ENCODE results near the gene TMEM131.
"Not testable (repeated sequence)": the region's sequence is repeated elsewhere in the genome, so short reads cannot be mapped to it uniquely, and the experiment has no call there.

TMEM131 gene, protein sequence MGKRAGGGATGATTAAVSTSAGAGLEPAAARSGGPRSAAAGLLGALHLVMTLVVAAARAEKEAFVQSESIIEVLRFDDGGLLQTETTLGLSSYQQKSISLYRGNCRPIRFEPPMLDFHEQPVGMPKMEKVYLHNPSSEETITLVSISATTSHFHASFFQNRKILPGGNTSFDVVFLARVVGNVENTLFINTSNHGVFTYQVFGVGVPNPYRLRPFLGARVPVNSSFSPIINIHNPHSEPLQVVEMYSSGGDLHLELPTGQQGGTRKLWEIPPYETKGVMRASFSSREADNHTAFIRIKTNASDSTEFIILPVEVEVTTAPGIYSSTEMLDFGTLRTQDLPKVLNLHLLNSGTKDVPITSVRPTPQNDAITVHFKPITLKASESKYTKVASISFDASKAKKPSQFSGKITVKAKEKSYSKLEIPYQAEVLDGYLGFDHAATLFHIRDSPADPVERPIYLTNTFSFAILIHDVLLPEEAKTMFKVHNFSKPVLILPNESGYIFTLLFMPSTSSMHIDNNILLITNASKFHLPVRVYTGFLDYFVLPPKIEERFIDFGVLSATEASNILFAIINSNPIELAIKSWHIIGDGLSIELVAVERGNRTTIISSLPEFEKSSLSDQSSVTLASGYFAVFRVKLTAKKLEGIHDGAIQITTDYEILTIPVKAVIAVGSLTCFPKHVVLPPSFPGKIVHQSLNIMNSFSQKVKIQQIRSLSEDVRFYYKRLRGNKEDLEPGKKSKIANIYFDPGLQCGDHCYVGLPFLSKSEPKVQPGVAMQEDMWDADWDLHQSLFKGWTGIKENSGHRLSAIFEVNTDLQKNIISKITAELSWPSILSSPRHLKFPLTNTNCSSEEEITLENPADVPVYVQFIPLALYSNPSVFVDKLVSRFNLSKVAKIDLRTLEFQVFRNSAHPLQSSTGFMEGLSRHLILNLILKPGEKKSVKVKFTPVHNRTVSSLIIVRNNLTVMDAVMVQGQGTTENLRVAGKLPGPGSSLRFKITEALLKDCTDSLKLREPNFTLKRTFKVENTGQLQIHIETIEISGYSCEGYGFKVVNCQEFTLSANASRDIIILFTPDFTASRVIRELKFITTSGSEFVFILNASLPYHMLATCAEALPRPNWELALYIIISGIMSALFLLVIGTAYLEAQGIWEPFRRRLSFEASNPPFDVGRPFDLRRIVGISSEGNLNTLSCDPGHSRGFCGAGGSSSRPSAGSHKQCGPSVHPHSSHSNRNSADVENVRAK (N-terminal part only)

GRCh38 chr2:97995734-97996624, at the start of gene TMEM131:
TMEM131 (minus strand) TSS chr2:97995948; CDS start chr2:97995662, 286 bp downstream.
- DNase-seq, result peak; percentile 65

- DNase-seq, result not testable (repeated sequence)
These were observed 49.0 kb upstream of the TMEM131 start for GRCh38 chr2:98044730-98045129.

DNA sequence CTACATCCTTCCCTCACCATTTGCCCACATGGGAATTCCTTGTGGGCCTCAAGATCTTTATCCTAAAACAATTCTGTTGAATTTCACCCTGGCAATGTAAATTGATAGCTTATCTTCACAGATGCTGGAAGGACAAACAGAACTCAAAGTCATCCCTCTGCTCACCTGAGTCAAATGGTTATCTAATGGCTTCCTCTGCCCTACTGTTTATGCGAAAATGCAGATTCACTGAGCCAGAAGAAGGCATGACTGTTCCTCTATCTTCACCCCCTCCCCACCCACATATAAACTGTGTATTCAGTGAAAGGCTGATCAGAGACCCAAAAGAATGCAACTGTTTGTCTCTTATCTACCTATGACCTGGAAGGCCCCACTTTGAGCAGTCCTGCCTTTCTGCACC, 47.4 kb upstream of the TMEM131 start:
- DNase-seq, result no peak

- DNase-seq, result no peak
These were observed 44.7 kb upstream of the TMEM131 start for GRCh38 chr2:98040331-98040939.

DNA sequence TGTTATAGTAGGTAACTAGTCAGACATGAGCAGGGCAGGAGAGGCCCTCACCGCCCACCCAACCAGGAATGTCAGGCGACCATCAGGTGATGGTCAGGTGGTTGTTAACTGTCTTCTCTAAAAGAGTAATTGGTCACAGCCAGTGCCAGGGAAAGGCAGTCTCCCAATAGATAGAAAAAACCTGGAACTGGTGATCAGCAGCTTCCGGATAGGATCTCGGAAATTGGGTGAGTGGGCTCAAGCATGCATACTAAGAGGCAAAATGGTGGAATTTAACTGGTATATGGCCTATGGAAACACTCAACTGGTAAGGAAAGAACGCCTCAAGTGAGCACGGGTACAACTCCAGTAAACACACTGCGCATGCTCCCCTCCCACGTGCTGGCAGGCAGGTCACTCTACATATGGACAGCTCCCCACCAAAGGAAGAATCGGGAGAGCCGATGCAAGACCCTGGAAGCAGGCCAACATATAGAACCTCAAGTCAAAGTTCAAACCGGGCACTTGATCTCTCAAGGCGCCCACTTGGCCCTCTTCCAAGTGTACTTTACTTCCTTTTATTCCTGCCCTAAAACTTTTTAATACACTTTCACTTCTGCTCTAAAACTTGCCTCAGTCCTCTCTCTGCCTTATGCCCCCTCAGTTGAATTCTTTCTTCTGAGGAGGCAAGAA, 43.5 kb upstream of the TMEM131 start:
- DNase-seq, result no peak

- DNase-seq, result no peak
These were observed 42.1 kb upstream of the TMEM131 start for GRCh38 chr2:98037666-98038336.

DNA sequence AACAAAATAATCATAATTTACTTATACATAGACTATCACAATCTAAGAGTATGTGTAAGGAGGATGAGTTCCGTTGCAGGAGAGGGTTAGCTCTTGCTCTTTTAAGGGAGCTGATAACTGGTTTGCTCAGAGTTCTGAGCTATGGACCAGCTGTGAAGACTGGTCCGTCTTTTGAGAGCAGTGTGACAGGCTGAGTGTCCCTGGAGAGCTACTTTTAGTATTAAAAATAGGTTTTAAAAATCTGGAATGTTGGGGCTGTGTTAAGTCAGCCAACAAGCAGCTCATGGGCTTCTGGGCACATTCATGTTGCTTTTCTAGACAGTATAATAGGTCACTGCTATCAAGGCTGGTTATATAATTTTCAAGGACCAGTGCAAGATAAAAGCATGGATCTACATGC, 41.5 kb upstream of the TMEM131 start:
- DNase-seq, result no peak

- DNase-seq, result no peak
These were observed 40.7 kb upstream of the TMEM131 start for GRCh38 chr2:98036349-98037000.

GRCh38 chr2:98034745-98035144, 39.0 kb upstream of the TMEM131 start:
- DNase-seq, result no peak

GRCh38 chr2:98032086-98032485, 36.3 kb upstream of the TMEM131 start:
- DNase-seq, result no peak

GRCh38 chr2:98029718-98030222, 34.0 kb upstream of the TMEM131 start:
- no peak for DNase-seq

- no peak for DNase-seq
These were observed 33.4 kb upstream of the TMEM131 start for GRCh38 chr2:98028931-98029717.

DNA sequence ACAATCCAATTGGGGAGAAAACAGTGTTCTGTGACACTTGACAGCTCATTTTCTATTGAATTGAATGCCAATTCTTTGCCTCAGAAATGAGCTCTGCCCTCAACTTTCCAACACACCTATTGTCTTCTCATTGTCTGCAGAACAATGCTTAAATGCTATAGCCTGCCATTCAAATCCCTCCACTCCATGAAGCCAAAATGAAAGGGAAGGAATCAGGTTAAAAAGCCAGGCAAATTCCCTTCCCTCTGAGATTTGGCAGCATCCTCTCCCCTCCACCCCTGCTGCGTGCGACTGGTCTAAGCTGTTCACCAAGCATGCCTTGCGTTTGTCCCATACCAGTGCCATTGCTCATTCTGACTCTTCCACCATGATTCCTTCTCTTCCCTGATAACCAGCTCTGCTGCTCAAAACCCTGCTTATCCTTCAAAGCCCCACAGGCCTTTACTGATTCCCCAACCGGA, 32.4 kb upstream of the TMEM131 start:
- no peak for DNase-seq

DNA sequence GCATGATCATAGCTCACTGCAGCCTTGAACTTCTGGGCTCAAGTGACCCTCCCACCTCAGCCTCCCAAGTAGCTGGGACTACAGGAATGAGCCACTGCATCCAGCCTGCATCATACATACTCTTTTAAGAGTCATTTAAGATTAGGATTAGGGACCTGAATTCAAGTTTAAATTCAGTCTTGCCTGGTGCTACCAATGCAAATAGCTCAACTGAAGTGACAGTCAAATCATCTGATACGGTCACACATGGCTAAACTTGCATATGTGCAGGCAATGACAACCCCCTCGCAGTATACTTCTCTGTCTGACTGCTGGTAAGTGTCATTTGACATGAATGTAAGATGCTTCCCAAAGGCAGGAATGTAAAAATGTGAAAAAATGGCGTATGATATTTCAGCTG, 31.8 kb upstream of the TMEM131 start:
- no peak for DNase-seq

DNA sequence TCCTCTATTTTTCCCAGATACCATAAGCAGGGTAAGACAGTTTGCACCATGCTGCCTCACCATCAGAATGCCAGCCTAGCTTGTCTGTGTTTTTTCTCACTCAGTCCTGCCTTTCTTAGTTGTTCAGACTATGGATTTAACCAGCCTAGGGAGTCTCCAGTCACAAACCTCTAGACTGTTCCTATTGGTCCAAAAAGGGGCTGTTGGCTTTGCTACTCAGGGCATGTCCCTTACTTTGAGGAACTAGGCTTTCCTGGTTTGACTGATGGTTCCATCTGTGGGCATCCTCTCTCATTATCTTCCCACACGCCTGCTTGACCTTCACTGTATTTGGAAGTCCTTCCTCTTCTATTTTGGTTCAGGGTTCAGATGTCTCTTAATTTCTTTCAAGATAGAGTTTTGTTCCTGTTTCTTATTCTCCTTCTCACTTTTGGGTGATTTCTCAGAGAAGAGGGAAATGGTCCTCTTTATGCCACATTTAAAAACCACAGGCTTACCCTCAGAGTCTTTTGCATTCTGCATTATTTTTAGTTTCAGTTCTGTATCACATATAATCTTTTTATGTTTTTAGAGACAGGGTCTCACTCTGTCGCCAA, 31.3 kb upstream of the TMEM131 start:
- no peak for DNase-seq

DNA sequence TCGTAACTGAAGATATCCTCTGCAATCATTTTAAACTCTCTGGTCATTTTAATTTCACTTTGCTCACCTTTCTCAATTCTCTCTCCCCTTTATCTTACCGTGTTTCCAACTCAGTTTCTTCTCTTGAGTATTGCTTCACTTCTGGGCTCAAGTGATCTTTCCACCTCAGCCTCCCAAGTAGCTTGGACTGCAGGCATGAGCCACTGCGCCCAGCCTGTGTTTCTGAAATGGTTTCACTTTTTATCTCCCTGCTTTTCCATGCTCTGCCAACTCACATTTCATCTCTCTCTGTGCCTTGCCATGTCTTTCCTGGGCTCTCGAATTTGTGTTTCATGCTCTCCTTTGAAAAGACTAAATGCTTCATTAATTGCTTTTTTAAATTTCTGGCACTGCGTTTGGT, 30.5 kb upstream of the TMEM131 start:
- no peak for DNase-seq

- DNase-seq, result no peak
These were observed 29.8 kb upstream of the TMEM131 start for GRCh38 chr2:98025481-98026037.

DNA sequence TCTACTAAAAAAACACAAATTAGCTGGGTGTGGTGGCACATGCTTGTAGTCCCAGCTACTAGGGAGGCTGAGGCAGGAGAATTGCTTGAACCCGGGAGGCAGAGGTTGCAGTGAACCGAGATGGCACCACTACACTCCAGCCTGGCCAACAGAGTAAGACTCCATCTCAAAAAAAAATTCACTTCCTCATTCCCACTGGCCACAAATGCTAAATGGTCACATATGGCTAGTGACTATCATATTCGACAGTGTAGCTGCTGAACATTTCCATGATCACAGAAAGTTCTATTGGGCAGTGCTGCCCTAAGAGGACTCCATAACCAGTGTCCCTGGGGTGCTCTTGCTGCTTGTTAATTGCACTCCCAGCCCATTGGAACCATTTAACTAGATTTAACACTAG, 26.3 kb upstream of the TMEM131 start:
- DNase-seq, result not testable (repeated sequence)

Data from NCI-H1436 treated with DMSO at 0.1 percent for 48 hours (cell line).